Stimulated activated CD8-positive, alpha-beta memory T cell treated with anti-CD3 and anti-CD28 coated beads, Interleukin-7, amount 100 ng/mL, for 24 hours (primary cell): ENCODE results near the gene VAMP1.
"Not testable (repeated sequence)": the region's sequence is repeated elsewhere in the genome, so short reads cannot be mapped to it uniquely, and the experiment has no call there.

Source experiments
- DNase-seq: peaks from one replicate; pipeline ENCODE4 v3.0.0-alpha.2; 2020; ENCODE audit warnings: low read depth

The VAMP1 gene, protein sequence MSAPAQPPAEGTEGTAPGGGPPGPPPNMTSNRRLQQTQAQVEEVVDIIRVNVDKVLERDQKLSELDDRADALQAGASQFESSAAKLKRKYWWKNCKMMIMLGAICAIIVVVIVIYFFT

DNA sequence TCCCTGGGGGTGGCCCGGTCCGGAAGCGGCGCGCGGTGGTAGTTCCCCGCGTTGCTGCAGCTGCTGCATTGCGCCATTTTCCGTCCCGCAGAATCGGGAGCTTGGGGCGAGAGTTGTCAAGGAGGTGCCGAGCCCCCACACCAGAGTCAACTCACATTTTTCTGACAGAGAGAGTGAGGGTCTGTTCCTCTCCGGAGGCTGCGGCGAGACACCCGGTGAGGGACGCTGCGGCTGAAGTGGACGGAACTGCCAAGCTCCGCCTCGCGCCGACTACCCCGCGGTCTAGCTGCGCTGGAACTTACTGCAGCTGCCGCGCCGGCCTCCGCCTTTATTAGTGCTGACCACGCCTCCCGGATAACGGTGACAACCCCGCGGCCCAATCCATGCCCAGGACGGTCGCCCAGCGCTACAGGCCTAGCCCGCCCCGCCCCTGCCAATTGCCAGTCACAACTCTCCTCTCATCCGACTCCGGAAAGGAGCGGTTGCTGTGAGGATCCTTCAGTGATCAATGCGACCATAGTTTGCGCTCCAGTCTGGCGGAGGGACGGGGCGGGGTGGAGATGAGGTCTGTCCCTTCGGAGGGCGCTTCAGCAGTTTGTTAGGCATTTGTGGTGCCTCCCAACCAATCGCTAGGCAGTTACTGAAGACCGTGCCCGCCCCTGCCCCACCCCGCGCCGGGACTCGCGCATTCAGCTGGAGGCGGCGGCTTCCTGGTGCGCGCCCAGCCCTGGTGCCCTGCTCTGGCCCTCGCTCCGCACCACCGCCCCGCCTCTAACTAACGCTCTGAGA is at the start of gene VAMP1:
Gene VAMP1 (minus strand): TSS at position 303 of the 789 bp plus-strand sequence. CDS start 146 bp downstream, at position 157.
- peak; percentile 96 for DNase-seq

DNA sequence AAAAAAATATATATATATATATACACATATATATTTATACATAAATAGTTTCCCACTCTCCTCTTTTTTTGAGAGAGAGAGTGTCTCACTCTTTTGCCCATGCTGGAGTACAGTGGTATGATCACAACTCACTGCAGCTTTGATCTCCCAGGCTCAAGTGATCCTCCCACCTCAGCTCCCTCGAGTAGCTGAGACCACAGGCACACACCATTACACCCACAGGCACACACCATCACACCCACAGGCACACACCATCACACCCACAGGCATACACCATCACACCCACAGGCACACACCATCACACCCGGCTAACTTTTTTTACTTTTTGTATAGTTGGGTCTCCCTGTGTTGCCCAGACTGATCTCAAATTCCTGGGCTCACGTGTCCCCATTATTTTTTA is 49.7 kb upstream of the VAMP1 start:
- DNase-seq = no peak

DNA sequence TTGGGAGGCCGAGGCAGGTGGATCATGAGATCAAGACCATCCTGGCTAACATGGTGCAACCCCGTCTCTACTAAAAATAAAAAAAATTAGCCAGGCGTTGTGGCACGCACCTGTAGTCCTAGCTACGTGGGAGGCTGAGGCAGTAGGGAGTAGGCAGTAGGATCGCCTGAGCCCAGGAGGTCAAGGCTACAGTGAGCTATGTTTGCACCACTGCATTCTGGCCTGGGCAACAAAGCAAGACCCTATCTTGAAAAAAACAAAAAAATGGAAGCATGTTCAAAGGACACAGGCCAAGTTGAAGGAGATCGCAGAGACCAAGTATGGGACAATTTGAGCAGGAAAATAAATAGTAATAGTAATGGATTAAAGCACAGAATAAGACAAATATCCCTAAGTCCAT is 37.6 kb upstream of the VAMP1 start:
- DNase-seq = no peak

DNA sequence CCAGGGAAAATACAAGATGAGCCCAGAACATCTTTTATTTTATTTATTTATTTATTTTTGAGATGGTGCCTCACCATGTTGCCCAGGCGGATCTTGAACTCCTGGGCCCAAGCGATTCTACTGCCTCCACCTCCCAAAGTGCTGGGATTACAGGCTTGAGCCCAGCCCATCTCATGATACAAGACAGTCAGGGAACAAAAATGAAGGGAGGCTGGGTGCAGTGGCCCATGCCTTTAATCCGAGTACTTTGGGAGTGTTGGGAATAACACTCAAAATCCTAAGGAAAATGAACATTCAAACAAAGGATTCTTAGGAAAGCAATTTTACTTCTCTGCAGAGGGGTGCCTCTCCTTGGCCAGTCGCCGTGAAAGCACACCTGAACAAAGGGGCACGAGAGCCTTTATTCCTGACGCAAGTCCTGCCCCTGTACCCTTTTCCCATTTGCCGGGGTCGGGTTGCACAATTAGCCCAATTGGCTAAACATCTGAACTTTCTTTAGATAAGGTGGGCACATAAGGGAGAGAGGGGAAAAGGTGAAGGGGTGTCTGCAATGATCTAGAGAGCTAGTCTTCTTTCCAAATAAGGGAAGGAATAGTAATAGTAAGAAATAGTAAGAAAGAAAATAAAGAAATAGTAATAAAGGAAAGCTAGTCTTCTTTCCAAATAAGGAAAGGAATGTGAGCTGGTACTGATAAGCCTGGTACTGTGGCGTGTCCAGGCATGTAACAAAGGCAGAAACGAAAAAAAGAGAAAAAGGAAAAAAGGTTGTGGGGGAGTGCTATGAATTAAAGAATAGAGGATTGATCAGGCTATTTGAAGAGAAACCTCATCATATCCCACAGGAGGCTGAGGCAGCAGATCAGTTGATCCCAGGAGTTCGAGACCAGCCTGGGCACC is 36.9 kb upstream of the VAMP1 start:
- DNase-seq = no peak

- DNase-seq = no peak
Observed at GRCh38 chr12:6500466-6500865, 30.0 kb upstream of the VAMP1 start.

DNA sequence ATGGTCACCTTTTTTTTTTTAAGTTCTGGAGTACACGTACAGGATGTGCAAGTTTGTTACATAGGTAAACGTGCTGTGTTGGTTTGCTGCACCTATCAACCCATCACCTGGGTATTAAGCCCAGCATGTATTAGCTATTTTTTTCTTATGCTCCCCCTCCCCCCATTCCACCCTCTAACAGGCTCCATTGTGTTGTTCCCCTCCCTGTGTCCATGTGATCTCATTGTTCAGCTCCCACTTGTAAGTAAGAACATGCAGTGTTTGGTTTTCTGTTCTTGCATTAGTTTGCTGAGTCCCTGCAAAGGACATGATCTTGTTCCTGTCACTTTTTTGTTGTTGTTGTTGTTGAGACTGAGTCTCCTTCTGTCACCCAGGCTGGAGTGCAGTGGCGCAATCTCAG is 26.8 kb upstream of the VAMP1 start:
- not testable (repeated sequence) for DNase-seq

GRCh38 chr12:6494968-6495367 is 24.5 kb upstream of the VAMP1 start:
- no peak for DNase-seq

DNA sequence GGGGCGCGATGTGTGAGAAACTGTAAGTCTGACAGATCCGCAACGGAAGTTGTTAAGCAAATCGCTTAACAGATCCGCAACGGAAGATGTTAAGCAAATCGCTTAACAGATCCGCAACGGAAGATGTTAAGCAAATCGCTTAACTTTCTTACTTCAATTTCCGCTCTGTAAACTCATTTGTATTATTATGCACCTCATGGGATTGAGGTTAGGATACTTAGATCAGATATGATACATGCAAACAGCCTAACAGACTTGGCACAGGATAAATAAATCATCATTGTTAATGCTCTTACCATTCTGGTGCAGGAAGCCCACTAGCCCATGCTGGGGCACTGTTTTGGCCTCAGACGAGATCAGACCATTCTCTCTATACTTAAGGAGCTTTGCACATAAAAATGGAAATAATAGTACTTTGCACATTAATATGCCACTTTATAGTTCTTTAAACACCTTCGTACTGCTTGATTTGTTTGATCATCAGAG is 23.8 kb upstream of the VAMP1 start:
- no peak for DNase-seq

- peak; percentile 84 for DNase-seq
Observed at GRCh38 chr12:6493497-6494257, 23.2 kb upstream of the VAMP1 start, which contains the start of gene NCAPD2. NCAPD2 (plus strand) TSS chr12:6494102; CDS start chr12:6495099, 997 bp downstream.

- DNase-seq = peak; percentile 95
Observed at GRCh38 chr12:6492838-6493496, 22.5 kb upstream of the VAMP1 start, which contains the start of gene MRPL51. MRPL51 (minus strand) TSS chr12:6493262; CDS start chr12:6493136, 126 bp downstream.

DNA sequence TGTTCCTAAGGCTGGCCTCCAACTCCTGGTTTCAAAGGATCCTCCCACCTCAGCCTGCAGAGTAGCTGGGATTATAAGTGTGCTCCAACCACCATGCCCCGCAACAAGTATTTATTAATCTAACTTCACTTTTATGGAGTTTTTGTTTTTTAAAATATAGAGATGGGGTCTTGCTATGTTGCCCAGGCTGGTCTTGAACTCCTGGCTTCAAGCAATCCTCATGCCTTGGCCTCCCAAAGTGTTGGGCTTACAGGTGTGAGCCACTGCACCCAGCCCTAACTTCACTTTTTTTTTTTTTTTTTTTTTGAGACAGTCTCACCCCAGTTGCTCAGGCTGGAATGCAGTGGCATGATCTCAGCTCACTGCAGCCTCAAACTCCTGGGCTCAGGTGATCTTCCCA is 20.2 kb upstream of the VAMP1 start:
- DNase-seq = not testable (repeated sequence)

- no peak for DNase-seq
Observed at GRCh38 chr12:6489449-6489848, 19.0 kb upstream of the VAMP1 start.

GRCh38 chr12:6488240-6488639 is 17.8 kb upstream of the VAMP1 start:
- DNase-seq = no peak

GRCh38 chr12:6478416-6478815 is 7.9 kb upstream of the VAMP1 start:
- no peak for DNase-seq

DNA sequence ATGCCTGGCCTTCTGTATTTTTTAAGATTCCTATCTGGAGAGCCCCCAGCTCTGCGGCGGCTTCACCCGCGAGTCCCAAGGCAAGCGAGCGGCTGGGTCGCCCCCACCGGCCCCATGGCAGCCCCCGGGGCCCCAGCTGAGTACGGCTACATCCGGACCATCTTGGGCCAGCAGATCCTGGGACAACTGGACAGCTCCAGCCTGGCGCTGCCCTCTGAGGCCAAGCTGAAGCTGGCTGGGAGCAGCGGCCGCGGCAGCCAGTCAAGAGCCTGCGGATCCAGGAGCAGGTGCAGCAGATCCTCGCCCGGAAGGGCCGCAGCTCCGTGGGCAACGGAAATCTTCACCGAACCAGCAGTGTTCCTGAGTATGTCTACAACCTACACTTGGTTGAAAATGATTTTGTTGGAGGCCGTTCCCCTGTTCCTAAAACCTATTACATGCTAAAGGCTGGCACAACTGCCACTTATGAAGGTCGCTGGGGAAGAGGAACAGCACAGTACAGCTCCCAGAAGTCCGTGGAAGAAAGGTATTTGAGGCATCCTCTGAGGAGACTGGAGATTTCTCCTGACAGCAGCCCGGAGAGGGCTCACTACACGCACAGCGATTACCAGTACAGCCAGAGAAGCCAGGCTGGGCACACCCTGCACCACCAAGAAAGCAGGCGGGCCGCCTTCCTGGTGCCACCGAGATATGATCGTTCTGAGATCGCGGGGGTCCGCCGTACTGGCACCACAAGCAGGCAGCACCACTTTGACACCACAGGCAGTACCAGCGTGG is 7.3 kb upstream of the VAMP1 start:
- DNase-seq = not testable (repeated sequence)

- DNase-seq = no peak
Observed at GRCh38 chr12:6476489-6476888, 6.0 kb upstream of the VAMP1 start.

DNA sequence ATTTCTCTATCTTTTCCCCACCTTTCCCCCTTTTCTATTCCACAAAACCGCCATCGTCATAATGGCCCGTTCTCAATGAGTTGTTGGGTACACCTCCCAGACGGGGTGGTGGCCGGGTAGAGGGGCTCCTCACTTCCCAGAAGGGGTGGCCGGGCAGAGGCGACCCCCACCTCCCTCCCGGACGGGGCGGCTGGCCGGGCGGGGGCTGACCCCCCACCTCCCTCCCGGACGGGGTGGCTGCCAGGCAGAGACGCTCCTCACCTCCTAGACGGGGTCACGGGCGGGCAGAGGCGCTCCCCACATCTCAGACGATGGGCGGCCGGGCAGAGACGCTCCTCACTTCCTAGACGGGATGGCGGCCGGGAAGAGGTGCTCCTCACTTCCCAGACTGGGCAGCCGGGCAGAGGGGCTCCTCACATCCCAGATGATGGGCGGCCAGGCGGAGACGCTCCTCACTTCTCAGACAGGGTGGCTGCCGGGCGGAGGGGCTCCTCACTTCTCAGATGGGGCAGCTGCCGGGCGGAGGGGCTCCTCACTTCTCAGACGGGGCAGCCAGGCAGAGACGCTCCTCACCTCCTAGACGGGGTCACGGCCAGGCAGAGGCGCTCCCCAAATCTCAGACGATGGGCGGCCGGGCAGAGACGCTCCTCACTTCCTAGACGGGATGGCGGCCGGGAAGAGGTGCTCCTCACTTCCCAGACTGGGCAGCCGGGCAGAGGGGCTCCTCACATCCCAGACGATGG is 4.9 kb upstream of the VAMP1 start:
- DNase-seq = not testable (repeated sequence)

GRCh38 chr12:6472491-6472890 is 2.0 kb upstream of the VAMP1 start:
- no peak for DNase-seq

DNA sequence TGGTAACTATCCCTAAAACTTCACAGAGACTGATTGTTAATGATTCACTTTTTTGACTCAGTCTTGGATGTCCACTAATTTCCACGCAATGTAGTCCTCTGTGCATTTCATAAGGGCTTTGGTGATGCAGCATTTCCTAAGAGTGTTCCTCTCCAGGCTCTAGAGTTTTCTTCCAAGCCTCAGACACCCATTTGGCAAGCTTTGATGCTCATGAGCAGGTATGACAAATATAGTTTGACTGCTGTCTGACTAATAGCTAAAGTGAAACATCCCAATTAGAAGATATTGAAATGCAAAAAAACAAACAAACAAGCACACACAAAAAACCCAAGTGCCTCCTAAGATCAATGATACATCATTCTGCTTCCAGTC is 1.5 kb upstream of the VAMP1 start:
- no peak for DNase-seq
